Midbrain (tissue), 1 donor: ENCODE results near the gene TAOK2.

Experiments used
- DNase-seq: peaks from one replicate; lab custom pipeline; 2025; lab: John Stamatoyannopoulos, UW

The TAOK2 gene

GRCh38 chr16:29963021-29963743, 10.5 kb upstream of the TAOK2 start:
- DNase-seq = no peak

- no peak for DNase-seq
These were observed 5.5 kb upstream of the TAOK2 start for GRCh38 chr16:29968205-29968604.

- DNase-seq = no peak
These were observed 2.4 kb upstream of the TAOK2 start for GRCh38 chr16:29971304-29971703.

GRCh38 chr16:29972500-29972899, 1.2 kb upstream of the TAOK2 start:
- no peak for DNase-seq

GRCh38 chr16:29972992-29973383, 680 bp upstream of the TAOK2 start:
- DNase-seq = no peak

GRCh38 chr16:29974291-29975133, 844 bp downstream of the TAOK2 start:
- DNase-seq = no peak

- no peak for DNase-seq
These were observed 1.5 kb downstream of the TAOK2 start for GRCh38 chr16:29975134-29975538.

- no peak for DNase-seq
These were observed 2.3 kb downstream of the TAOK2 start for GRCh38 chr16:29975811-29976511.

- no peak for DNase-seq
These were observed 3.6 kb downstream of the TAOK2 start for GRCh38 chr16:29977063-29977825.

GRCh38 chr16:29978081-29978480, 4.4 kb downstream of the TAOK2 start:
- no peak for DNase-seq

GRCh38 chr16:29978564-29979270, 5.0 kb downstream of the TAOK2 start:
- DNase-seq = no peak

GRCh38 chr16:29982560-29983419, 9.1 kb downstream of the TAOK2 start:
- no peak for DNase-seq

GRCh38 chr16:29983420-29984136, 9.9 kb downstream of the TAOK2 start:
- DNase-seq = no peak

- DNase-seq = no peak
These were observed 10.6 kb downstream of the TAOK2 start for GRCh38 chr16:29984137-29984763.

- DNase-seq = no peak
These were observed 11.1 kb downstream of the TAOK2 start for GRCh38 chr16:29984764-29985147.

- no peak for DNase-seq
These were observed 11.7 kb downstream of the TAOK2 start for GRCh38 chr16:29985271-29985811.

- DNase-seq = no peak
These were observed 12.6 kb downstream of the TAOK2 start for GRCh38 chr16:29986231-29986630.

- no peak for DNase-seq
These were observed 13.3 kb downstream of the TAOK2 start for GRCh38 chr16:29986931-29987330.
